GM12872 (cell line): ENCODE data around the gene HOXD3.

Source experiments
- CTCF ChIP-seq: IDR thresholded peaks from 3 replicates; pipeline ENCODE4 v1.5.1; 2011; ENCODE audit warnings: low read depth, mild to moderate bottlenecking, low read length, moderate library complexity; ENCODE audit not compliant: insufficient read depth

Gene HOXD3

DNA sequence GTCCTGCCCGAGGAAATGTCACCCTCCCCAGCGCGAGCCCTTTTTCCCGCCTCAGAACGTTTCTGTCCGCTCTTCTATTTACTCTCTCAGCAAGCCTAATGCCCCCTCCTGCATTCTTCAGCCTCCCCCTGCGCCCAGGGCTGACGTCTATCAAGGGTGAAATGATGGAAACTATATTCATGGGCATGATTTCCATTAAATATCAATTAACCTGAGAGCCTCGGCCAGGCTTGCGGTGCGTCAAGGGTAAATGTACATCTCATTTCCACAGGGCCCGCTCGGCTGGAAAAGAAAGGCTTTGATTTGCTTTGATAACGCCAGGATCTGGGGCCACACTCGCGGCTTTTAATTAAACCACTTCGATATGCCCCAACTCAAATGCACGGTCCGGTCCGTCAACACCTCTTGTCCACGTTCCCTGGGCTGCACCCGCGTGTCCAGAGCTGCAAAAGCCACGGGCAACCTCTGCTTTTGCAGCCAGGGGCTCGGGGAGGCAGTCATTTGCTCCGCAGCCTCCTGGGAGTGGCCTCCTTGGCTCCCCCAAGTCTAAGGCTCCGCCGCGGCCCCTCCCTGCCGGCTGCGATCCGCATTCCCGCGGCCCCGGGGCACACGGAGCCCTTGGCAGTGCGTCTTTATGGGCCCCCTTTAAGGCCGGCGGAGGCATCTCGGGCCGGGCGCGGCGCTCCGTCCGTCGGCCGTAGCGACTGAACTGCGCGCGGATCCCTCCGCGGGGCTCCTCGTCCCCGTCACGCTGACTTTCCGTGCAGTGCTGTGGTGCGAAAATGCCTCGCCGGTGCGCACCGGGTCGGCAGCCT lies 27.9 kb upstream of the HOXD3 start, which contains the start of gene HOXD8:
TSS of gene HOXD8 (plus strand) at position 724 of the 815 bp plus-strand sequence. CDS start 662 bp downstream, outside the sequence.
- no peak for TF ChIP-seq CTCF

GRCh38 chr2:176129813-176130146 lies 27.3 kb upstream of the HOXD3 start:
- no peak for TF ChIP-seq CTCF

DNA sequence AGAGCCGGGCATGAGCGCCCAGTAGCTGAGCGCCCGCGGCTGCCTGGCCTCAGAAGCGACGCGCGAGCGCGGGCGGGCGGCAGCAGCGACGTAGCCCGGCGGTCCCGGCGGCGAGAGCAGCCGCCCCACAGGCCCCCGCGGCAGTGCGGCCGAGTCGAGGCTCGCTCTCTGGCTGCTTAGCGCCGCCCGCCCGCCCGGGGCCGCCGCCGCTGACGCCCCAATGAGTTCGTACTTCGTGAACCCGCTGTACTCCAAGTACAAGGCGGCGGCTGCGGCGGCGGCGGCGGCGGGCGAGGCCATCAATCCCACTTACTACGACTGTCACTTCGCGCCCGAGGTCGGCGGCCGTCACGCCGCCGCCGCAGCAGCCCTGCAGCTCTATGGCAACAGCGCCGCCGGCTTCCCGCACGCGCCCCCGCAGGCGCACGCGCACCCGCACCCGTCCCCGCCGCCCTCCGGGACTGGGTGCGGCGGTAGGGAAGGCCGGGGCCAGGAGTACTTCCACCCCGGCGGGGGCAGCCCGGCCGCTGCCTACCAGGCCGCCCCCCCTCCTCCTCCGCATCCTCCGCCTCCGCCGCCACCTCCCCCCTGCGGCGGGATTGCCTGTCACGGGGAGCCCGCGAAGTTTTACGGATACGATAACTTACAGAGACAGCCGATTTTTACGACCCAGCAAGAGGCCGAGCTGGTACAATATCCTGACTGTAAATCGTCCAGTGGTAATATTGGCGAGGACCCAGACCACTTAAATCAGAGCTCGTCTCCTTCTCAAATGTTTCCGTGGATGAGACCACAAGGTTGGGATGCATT lies 26.8 kb upstream of the HOXD3 start:
- no peak for TF ChIP-seq CTCF

DNA sequence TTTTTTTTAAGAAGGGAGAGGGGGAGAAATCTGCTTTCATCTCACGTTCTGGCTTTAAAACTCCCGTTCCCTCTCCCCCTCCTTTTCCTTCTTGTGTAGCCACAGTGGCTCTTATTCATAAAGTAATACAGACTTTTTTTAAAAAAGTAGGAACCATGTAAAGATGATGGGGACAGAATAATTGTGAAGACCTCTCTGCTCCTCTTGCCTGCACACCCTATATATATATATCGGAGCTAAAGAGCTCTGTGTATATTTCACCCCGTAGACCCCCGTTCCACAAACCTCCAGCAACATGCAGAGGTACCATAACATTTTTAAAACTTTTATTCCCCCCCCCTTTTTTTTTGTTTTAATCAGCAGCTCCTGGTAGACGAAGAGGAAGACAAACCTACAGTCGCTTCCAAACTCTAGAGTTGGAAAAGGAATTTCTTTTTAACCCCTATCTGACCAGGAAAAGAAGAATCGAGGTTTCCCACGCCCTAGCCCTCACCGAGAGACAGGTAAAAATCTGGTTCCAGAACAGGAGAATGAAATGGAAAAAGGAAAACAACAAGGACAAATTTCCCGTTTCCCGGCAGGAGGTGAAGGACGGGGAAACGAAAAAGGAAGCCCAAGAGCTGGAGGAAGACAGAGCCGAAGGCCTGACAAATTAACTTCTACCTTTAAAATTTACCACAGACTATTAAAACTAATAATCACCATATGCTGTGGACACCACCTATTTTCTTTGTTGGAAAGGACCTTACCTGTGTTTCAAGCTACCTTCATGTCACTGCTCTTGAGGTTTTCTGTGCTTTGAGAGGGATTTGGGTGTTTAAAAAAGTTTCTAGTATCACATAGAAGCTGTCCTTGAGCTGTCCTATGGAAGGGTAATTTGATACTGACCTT lies 25.9 kb upstream of the HOXD3 start:
- TF ChIP-seq CTCF = no peak

DNA sequence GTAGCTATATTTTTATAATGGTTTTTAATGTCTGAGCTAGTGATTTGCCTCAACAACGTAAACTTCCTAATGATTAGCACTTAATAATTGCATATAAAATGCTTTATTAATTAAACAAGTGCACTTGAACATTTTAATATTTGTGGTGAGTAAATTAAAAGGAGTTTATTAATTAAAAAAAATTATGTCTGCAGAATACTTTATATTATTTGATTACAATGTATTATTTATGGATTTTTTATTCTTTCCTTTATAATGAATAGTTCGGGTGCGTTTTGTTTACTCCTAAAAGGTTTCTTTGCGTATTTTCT lies 25.3 kb upstream of the HOXD3 start:
- no peak for TF ChIP-seq CTCF

DNA sequence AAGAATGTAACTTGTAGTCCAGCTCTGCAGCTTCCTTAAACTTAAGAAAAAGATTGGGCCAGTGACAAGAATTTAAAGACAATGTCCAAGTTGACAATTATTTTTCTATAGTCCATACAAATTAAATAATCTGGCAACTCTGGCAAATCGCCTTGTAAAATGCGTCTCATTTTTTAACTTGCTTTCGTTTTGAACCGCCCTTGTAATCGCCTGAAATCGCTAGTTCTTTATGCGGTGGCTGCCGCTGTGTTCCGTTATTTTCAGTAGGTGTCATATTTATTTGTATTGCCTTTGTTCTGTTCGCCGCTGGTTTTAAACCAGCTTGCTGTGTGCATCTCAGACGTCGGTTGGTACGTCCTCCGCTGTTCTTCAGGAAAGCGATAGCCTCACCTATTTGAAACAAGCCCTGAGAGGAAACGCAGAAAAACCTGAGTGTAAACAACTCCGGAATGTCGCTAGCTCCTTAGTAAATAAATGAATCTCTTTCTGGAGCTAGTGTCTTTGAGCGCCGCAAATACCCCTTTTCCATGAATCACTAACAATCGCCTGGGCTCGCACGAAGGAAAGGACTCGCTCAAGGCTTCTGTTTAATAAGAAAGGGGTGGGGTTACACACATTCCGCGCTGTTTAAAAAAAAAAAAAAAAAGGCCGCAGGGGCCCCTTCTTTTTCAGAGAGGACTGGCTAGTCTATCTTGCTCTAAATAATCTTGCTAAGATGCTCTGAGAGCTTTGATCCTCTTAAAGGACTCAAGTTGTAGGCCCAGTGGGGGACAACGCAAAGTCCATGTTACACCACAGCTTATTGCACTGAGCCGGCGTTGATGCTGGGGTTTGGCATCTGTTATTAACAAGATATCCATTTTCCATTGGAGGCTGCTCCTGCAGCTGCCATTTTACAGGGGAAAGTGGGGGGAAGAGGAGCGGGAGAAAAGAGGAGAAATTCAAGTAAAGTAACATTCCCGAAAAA lies 24.6 kb upstream of the HOXD3 start:
- no peak for TF ChIP-seq CTCF
